AG10803 (cell line): ENCODE results near the gene ARRB1.
A peak's percentile ranks its signal among the peaks of the same experiment; 100 is the strongest.

Source experiments
- DNase-seq: peaks from one replicate; pipeline ENCODE4 v3.0.0; 2010; ENCODE audit warnings: low read depth
- H3K4me3 ChIP-seq: 2 replicates; pipeline ENCODE4 v1.5.1; 2011; ENCODE audit warnings: mild to moderate bottlenecking, low read length, control low read depth
- TF ChIP-seq, protein P1 (sequence below): conservative IDR thresholded peaks from 2 replicates; pipeline ENCODE4 v1.5.1; 2011; ENCODE audit warnings: mild to moderate bottlenecking, low read length, control low read depth, inconsistent platforms

ARRB1 gene

DNA sequence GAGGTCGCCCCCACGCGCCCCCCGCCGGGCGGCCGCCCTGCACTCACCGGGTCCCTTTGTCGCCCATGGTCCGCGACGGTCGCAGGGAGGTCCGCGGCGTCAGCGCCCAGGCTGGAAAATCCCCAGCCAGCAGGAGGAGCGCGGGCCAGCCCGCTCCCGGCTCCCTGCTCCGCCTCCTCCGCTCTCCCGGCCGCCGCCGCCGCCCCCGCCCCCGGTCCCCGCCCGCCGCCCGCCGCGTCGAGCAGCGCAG, at the start of gene ARRB1:
Gene ARRB1, minus strand, starts transcription at position 121 of the 250 bp plus-strand sequence. Its CDS starts 54 bp downstream, at position 67.
- peak within 1 kb of the TSS; percentile 68 for H3K4me3 ChIP-seq
- TF ChIP-seq, protein P1, sequence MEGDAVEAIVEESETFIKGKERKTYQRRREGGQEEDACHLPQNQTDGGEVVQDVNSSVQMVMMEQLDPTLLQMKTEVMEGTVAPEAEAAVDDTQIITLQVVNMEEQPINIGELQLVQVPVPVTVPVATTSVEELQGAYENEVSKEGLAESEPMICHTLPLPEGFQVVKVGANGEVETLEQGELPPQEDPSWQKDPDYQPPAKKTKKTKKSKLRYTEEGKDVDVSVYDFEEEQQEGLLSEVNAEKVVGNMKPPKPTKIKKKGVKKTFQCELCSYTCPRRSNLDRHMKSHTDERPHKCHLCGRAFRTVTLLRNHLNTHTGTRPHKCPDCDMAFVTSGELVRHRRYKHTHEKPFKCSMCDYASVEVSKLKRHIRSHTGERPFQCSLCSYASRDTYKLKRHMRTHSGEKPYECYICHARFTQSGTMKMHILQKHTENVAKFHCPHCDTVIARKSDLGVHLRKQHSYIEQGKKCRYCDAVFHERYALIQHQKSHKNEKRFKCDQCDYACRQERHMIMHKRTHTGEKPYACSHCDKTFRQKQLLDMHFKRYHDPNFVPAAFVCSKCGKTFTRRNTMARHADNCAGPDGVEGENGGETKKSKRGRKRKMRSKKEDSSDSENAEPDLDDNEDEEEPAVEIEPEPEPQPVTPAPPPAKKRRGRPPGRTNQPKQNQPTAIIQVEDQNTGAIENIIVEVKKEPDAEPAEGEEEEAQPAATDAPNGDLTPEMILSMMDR, result no peak
- no peak for DNase-seq

GRCh38 chr11:75400146-75400865, 48.8 kb upstream of the ARRB1 start:
- TF ChIP-seq, protein P1, result no peak
- peak; percentile 19 for DNase-seq
- peak overlapping the region; percentile 86 for H3K4me3 ChIP-seq

DNA sequence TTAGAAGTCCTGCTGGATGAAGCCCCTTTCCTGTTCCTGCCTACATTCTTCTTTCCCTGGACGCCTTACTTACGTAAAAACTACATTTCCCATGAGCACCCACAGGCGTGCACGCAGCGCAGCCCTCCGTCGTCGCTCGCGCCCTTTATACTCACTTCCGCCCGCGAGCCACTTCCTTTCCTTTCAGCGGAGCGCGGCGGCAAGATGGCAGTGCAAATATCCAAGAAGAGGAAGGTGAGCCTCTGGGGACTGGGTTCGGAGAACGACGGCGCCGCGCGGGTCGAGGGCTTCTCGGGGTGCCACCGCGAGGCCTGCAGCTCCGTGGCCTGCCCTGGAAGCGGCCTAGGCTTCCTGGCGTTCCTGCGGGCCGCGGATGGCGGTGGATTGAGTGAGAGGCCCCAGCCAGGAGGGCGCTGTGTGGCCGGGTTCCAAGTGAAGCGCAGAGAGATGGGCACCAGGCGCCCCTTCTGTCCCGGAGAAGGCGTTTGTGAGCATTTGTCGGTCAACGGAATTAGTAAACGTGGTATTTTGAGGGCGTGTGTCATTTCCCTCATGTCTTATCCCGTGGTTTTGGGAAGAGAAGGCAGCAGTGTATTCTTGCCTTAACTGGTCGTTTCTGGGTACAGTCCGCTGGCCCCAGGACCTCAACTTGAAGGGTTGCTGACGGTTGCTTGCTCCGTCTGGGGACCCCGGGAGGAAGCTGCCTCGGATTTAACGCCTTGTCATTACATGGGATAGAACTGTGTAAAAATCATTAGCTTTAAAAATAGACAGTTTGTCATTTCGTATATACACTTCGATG, 48.1 kb upstream of the ARRB1 start, which contains the start of gene RPS3:
Gene RPS3, plus strand, starts transcription at position 175 of the 802 bp plus-strand sequence. Its CDS starts 30 bp downstream, at position 205.
- peak; percentile 90 for DNase-seq
- H3K4me3 ChIP-seq, result peak within 1 kb of the TSS; percentile 86
- TF ChIP-seq, protein P1, result peak; percentile 11; the same call in 1 of the 2 replicates

DNA sequence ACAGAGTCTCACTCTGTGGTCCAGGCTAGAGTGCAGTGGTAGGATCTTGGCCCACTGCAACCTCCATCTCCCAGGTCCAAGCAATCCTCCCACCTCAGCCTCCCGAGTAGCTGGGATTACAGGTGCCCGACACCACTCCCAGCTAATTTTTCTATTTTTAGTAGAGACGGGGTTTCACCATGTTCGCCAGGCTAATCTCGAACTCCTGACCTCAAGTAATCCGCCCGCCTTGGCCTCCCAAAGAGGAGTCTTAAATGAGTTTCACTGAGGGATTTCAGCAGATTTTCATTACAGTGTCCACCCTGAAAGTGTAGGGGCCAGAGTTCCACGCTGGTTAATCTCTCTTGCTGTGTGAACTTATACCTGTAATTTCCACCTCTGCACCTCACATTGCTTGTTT, 47.4 kb upstream of the ARRB1 start:
- TF ChIP-seq, protein P1, result no peak
- H3K4me3 ChIP-seq, result no peak overlapping the region
- no peak for DNase-seq

DNA sequence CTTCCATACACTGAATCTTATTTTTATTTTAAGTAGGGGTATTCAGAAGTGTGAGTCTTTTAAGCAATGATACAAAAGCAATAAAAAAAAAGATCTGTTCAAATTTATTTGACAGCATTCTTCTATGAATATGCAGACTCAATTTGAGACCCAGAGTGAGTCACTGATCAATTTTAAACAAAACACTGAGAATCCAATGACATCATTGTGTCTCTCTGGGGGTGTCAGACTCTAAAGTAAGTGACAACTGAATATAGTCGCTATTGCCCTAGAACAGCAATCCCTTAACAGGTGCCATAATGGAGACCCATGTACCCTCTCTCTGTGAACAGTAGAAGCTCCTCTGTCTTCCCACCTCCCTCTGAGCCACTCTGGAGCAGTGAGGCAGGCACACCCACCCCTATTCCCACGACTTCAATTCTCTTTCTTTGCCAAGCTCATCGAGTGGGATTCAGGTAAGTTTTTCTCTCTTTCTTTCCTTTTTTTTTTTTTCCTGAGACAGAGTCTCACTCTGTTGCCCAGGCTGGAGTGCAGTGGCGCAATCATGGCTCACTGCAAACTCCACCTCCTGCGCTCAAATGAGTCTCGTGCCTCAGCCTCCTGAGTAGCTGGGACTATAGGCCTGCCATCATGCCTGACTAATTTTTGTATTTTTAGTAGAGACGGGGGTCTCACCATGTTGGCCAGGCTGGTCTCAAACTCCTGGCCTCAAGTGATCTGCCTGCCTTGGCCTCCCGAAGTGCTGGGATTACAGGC, 42.8 kb upstream of the ARRB1 start:
- DNase-seq, result no peak
- TF ChIP-seq, protein P1, result no peak
- H3K4me3 ChIP-seq, result no peak overlapping the region

DNA sequence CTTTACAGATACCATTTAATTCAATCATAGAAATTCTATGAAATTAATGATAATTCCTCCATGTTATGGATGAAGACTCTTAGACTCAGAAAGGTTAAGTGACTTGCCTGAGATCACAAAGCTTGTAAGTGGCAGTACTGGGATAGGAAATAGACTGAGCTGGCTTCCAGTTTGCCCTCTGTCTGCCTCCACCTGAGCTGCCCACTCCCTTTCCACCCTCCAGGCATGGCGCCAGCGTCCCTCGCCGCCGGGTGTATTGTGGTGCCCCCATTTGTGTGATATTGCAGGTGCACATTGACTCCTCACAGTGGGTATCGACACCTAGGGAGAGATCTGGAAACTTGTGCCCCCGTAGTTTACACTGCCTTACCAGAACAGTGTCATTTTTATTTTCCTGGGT, 38.5 kb upstream of the ARRB1 start:
- TF ChIP-seq, protein P1, result no peak

More for the DNA sequence above, 38.5 kb upstream of the ARRB1 start:
- DNase-seq, result no peak
- no peak overlapping the region for H3K4me3 ChIP-seq
